Right atrium auricular region (tissue), 2 donors: Measurements from ENCODE around the gene IL17RC. TPM values are rescaled to one million over a fixed set of nuclear protein-coding genes. Genes with fewer than 3 reads are reported as not detected.
A peak's percentile ranks its signal among the peaks of the same experiment; 100 is the strongest.
"Not testable (repeated sequence)": the region's sequence is repeated elsewhere in the genome, so short reads cannot be mapped to it uniquely, and the experiment has no call there.

Source experiments
- DNase-seq: peaks from one replicate; pipeline ENCODE4 v3.0.0-alpha.2; 2019; ENCODE audit warnings: low spot score
- H3K27ac ChIP-seq, 2 donors: fragments of 200-600 bp; sonication (generic); 1 replicate in 1 of 2; 2 replicates in 1 of 2; pipeline ENCODE4 v1.5.1; 2016 to 2019
- H3K27me3 ChIP-seq, 2 donors: fragments of 200-600 bp; sonication (generic); one replicate each; pipeline versions ENCODE4 v1.5.1 to v1.6.0; 2017 to 2019
- H3K36me3 ChIP-seq: fragments of 200-600 bp; sonication (generic); one replicate; pipeline ENCODE4 v1.5.1; 2016
- H3K4me1 ChIP-seq, 2 donors: fragments of 200-600 bp; sonication (generic); one replicate each; pipeline versions ENCODE4 v1.5.1 to v1.6.0; 2017 to 2019
- H3K4me3 ChIP-seq, 2 donors: fragments of 200-600 bp; sonication (generic); 1 replicate in 1 of 2; 2 replicates in 1 of 2; pipeline ENCODE4 v1.5.1; 2017 to 2019; ENCODE audit warnings: mild to moderate bottlenecking in 1 of 2, moderate library complexity in 1 of 2
- H3K9me3 ChIP-seq, 2 donors: fragments of 200-600 bp; sonication (generic); one replicate each; pipeline ENCODE4 v1.5.1; 2019
- total RNA-seq, 2 donors: library from RNA; depleted of rRNA; stranded (reverse); fragments of >200 nt; gene quantifications; one replicate each; pipeline ENCODE4 v1.1.0, GENCODE V29; 2016
- TF ChIP-seq, protein P1 (sequence below), 2 donors: fragments of 200-600 bp; sonication (generic); IDR thresholded peaks; one replicate each; pipeline ENCODE4 v1.5.1; 2019; ENCODE audit warnings: antibody characterized with exemption in 2 of 2

Gene IL17RC, protein sequence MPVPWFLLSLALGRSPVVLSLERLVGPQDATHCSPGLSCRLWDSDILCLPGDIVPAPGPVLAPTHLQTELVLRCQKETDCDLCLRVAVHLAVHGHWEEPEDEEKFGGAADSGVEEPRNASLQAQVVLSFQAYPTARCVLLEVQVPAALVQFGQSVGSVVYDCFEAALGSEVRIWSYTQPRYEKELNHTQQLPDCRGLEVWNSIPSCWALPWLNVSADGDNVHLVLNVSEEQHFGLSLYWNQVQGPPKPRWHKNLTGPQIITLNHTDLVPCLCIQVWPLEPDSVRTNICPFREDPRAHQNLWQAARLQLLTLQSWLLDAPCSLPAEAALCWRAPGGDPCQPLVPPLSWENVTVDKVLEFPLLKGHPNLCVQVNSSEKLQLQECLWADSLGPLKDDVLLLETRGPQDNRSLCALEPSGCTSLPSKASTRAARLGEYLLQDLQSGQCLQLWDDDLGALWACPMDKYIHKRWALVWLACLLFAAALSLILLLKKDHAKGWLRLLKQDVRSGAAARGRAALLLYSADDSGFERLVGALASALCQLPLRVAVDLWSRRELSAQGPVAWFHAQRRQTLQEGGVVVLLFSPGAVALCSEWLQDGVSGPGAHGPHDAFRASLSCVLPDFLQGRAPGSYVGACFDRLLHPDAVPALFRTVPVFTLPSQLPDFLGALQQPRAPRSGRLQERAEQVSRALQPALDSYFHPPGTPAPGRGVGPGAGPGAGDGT
- 10 to 100 TPM; 32.5 to 49.1 TPM for total RNA-seq

DNA sequence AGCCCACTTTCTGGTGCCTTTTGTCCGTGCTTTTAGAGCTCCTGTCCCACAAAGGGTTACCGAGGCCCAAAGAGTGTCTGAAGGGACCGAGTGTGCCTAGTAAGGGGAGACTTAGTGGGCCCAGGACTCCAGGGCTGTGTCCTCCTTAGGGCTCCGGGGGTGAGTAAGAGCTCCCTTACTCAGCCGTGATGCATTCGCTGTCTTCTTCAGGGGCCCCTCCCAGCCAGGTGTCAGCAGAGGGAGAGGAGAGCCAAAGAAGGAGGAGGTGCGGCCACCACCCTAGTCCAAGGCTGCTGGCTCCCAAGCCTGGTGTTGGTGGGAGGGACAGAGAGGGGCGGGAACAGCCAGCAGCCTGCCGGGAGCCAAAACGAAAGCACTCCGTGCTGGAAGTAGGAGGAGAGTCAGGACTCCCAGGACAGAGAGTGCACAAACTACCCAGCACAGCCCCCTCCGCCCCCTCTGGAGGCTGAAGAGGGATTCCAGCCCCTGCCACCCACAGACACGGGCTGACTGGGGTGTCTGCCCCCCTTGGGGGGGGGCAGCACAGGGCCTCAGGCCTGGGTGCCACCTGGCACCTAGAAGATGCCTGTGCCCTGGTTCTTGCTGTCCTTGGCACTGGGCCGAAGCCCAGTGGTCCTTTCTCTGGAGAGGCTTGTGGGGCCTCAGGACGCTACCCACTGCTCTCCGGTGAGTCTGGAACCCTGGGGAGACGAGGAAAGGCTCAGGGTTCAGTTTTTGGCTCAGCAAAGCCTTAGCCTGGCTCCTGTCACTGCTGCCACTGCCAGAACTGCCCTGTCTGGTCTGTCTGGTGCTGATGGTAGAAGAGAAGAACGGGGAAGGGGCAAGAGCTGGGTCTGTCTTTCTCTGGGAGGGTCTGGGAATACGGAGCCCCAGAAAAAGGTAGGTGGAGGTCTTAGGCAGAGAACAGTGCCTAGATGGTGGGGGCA is at the start of gene IL17RC:
Gene IL17RC, plus strand, starts transcription at position 365 of the 947 bp plus-strand sequence. Its CDS starts 218 bp downstream, at position 583.
- H3K4me1 ChIP-seq = peaks cover 0 to 36% of the 10 kb centered on the region in 2 donors
- H3K4me3 ChIP-seq = peak within 1 kb of the TSS; percentile 58 to 69
- no peaks in the 10 kb centered on the region for H3K9me3 ChIP-seq
- H3K36me3 ChIP-seq = peaks cover 10% of the 10 kb centered on the region
- peak; percentile 92 for DNase-seq
- TF ChIP-seq, protein P1, sequence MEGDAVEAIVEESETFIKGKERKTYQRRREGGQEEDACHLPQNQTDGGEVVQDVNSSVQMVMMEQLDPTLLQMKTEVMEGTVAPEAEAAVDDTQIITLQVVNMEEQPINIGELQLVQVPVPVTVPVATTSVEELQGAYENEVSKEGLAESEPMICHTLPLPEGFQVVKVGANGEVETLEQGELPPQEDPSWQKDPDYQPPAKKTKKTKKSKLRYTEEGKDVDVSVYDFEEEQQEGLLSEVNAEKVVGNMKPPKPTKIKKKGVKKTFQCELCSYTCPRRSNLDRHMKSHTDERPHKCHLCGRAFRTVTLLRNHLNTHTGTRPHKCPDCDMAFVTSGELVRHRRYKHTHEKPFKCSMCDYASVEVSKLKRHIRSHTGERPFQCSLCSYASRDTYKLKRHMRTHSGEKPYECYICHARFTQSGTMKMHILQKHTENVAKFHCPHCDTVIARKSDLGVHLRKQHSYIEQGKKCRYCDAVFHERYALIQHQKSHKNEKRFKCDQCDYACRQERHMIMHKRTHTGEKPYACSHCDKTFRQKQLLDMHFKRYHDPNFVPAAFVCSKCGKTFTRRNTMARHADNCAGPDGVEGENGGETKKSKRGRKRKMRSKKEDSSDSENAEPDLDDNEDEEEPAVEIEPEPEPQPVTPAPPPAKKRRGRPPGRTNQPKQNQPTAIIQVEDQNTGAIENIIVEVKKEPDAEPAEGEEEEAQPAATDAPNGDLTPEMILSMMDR (IDR thresholded peaks at IDR 0.05) = no peak
- no peaks in the 10 kb centered on the region for H3K27me3 ChIP-seq
- peak within 1 kb of the TSS; percentile 90 to 92 for H3K27ac ChIP-seq

DNA sequence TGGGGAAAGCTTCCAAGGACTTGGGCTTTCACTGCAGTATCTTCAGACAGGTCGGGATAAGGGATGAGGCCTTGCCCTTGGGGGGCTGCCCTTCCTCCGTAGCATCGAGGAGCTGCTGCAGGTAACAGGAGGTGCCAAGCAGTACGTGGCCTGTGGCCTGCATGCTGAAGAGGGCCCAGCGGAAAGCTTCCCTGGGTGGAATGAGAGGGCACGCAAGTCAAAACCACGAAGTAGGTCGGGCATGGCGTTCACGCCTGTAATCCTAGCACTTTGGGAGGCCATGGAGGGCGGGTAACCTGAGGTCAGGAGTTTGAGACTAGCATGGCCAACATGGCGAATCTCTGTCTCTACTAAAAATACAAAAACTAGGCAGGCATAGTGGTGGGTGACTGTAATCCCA is 49.8 kb upstream of the IL17RC start:
- H3K27me3 ChIP-seq = no peaks in the 10 kb centered on the region
- H3K4me3 ChIP-seq = no peak overlapping the region
- H3K27ac ChIP-seq = no peak overlapping the region
- no peak for DNase-seq
- no peaks in the 10 kb centered on the region for H3K36me3 ChIP-seq
- H3K9me3 ChIP-seq = no peaks in the 10 kb centered on the region
- TF ChIP-seq, protein P1 (IDR thresholded peaks at IDR 0.05) = no peak
- peaks cover 0 to 21% of the 10 kb centered on the region in 2 donors for H3K4me1 ChIP-seq

DNA sequence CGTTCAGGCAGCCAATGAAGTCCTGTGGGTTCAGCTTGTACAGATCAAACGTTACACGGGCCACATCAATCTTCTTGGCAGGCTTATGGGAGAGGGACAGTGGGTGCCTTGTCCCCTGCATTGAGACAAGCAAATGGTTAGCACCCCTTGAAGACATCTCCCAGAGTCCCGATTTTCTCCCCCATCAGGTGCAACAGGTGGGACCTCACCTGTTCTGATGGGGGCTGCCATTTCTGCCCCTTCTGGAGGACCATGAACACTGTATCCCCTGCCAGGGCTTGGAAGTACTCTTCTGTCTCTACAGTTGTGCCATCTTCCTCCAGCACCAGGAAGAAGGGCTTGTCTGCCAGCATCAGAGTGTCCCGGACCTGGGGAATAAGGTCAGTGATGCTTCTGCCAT is 46.9 kb upstream of the IL17RC start:
- no peaks in the 10 kb centered on the region for H3K4me1 ChIP-seq
- H3K27ac ChIP-seq = no peak overlapping the region
- H3K27me3 ChIP-seq = no peaks in the 10 kb centered on the region
- no peaks in the 10 kb centered on the region for H3K9me3 ChIP-seq
- DNase-seq = no peak
- H3K4me3 ChIP-seq = no peak overlapping the region
- H3K36me3 ChIP-seq = no peaks in the 10 kb centered on the region
- TF ChIP-seq, protein P1 (IDR thresholded peaks at IDR 0.05) = no peak

DNA sequence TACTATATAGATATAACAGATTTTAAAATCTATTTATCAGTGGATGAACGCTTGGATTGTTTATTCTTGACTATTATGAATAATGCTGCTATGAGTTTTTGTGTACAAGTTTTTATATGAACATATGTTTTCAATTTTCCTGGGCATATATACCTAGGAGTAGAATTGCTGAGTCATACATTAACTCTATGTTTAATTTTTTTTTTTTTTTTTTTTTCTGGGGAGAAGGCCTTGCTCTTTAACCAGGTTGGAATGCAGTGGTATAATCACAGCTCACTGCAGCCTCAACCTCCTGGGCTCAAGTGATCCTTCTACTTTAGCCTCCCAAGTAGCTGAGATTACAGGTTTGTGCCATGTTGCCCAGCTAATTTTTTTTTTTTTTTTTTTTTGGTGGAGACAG is 45.9 kb upstream of the IL17RC start:
- TF ChIP-seq, protein P1 (IDR thresholded peaks at IDR 0.05) = no peak

DNA sequence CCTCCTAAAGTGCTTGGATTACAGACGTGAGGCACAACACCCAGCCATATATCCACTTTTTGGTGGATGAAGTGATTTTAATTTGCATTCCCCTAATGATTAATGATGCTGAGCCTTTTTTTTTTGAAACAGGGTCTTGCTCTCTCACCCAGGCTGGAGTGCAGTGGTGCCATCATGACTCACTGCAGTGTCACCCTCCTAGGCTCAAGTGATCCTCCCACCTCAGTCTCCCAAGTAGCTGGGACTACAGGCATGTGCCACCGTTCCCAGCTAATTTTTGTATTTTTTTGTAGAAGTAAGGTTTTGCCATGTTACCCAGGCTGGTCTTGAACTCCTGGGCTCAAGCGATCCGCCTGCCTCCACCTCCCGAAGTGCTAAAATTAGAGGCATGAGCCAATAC is 44.8 kb upstream of the IL17RC start:
- H3K4me1 ChIP-seq, H3K27me3 ChIP-seq, H3K9me3 ChIP-seq, DNase-seq, H3K36me3 ChIP-seq, H3K4me3 ChIP-seq, H3K27ac ChIP-seq: not testable (repeated sequence)

More for the DNA sequence above, 45.9 kb upstream of the IL17RC start:
- Histone ChIP-seq H3K27ac (no peak overlapping the region), H3K9me3 (no peaks in the 10 kb centered on the region), H3K27me3 (no peaks in the 10 kb centered on the region), H3K4me1 (no peaks in the 10 kb centered on the region), H3K4me3 (no peak overlapping the region), H3K36me3 (no peaks in the 10 kb centered on the region)
- DNase-seq = no peak
